HepG2 (cell line): ENCODE data around the gene ANKRD40CL. TPM values are rescaled to one million over a fixed set of nuclear protein-coding genes. Genes with fewer than 3 reads are reported as not detected.

Experiments
- E2F1 ChIP-seq: sonication (generic); formaldehyde crosslinking; IDR thresholded peaks from 2 replicates; pipeline ENCODE4 v1.5.0; 2020; ENCODE audit warnings: missing genetic modification reagents
- GTF2F1 ChIP-seq: fragments of 150-350 bp; IDR thresholded peaks from 2 replicates; pipeline ENCODE4 v1.6.1; 2014; ENCODE audit warnings: low read length
- HOXD1 ChIP-seq: sonication (generic); formaldehyde crosslinking; IDR thresholded peaks from 2 replicates; pipeline ENCODE4 v1.5.0; 2020; ENCODE audit warnings: missing genetic modification reagents
- KDM3A ChIP-seq: IDR thresholded peaks from 2 replicates; pipeline ENCODE4 v1.6.1; 2018; ENCODE audit warnings: low read depth, missing compliant biosample characterization
- MYC ChIP-seq: sonication (generic); formaldehyde crosslinking; IDR thresholded peaks from 2 replicates; pipeline ENCODE4 v1.9.0; 2021; ENCODE audit warnings: missing genetic modification reagents, borderline replicate concordance
- PHF20 ChIP-seq: sonication (generic); formaldehyde crosslinking; IDR thresholded peaks from 2 replicates; pipeline ENCODE4 v1.5.0; 2020; ENCODE audit warnings: mild to moderate bottlenecking, missing genetic modification reagents
- PHF5A ChIP-seq: IDR thresholded peaks from one replicate; pipeline ENCODE4 v1.6.1; 2018; ENCODE audit warnings: low read depth, missing genetic modification reagents; ENCODE audit not compliant: unreplicated experiment
- REL ChIP-seq: sonication (generic); formaldehyde crosslinking; conservative IDR thresholded peaks from 2 replicates; pipeline ENCODE4 v1.8.0; 2022; ENCODE audit warnings: mild to moderate bottlenecking, missing genetic modification reagents, moderate library complexity
- RFX1 ChIP-seq: fragments of 450-650 bp; IDR thresholded peaks from 2 replicates; pipeline ENCODE4 v1.6.1; 2017
- SOX13 ChIP-seq, 3 experiments: fragments of 450-650 bp in 1 of 3; sonication (generic) in 1 of 3; formaldehyde crosslinking in 1 of 3; IDR thresholded peaks in 2 of 3; conservative IDR thresholded peaks in 1 of 3; 2 replicates each; pipeline versions ENCODE4 v1.5.0 to v1.6.1; 2016 to 2020; ENCODE audit warnings: antibody characterized with exemption in 1 of 3, mild to moderate bottlenecking in 1 of 3, missing compliant biosample characterization in 1 of 3, missing genetic modification reagents in 1 of 3, moderate library complexity in 1 of 3
- SOX6 ChIP-seq, 2 experiments: fragments of 450-650 bp in 1 of 2; sonication (generic) in 1 of 2; formaldehyde crosslinking in 1 of 2; IDR thresholded peaks; 2 replicates each; pipeline versions ENCODE4 v1.4.0 to v1.6.1; 2017 to 2020; ENCODE audit warnings: antibody characterized with exemption in 1 of 2, mild to moderate bottlenecking in 1 of 2, missing genetic modification reagents in 1 of 2
- STAG1 ChIP-seq: sonication (generic); formaldehyde crosslinking; IDR thresholded peaks from 2 replicates; pipeline ENCODE4 v1.4.0; 2020; ENCODE audit warnings: missing genetic modification reagents
- TBX3 ChIP-seq: fragments of 450-650 bp; IDR thresholded peaks from 2 replicates; pipeline ENCODE4 v1.6.1; 2017; ENCODE audit warnings: antibody characterized with exemption, mild to moderate bottlenecking, inconsistent platforms, borderline replicate concordance
- TOE1 ChIP-seq: sonication (generic); formaldehyde crosslinking; IDR thresholded peaks from 2 replicates; pipeline ENCODE4 v1.4.0; 2020; ENCODE audit warnings: mild to moderate bottlenecking, missing genetic modification reagents
- ZKSCAN5 ChIP-seq: sonication (generic); formaldehyde crosslinking; IDR thresholded peaks from 2 replicates; pipeline ENCODE4 v1.5.1; 2020; ENCODE audit warnings: mild to moderate bottlenecking, missing genetic modification reagents
- ZNF160 ChIP-seq: sonication (generic); formaldehyde crosslinking; IDR thresholded peaks from 2 replicates; pipeline ENCODE4 v1.8.0; 2022; ENCODE audit warnings: mild to moderate bottlenecking, inconsistent platforms, missing genetic modification reagents
- ZNF207 ChIP-seq: fragments of 450-650 bp; IDR thresholded peaks from 2 replicates; pipeline ENCODE4 v1.6.1; 2016; ENCODE audit warnings: antibody characterized with exemption, borderline replicate concordance
- ZNF460 ChIP-seq: sonication (generic); formaldehyde crosslinking; IDR thresholded peaks from 2 replicates; pipeline ENCODE4 v1.5.1; 2020; ENCODE audit warnings: missing genetic modification reagents, mild to moderate bottlenecking, borderline replicate concordance
- ZNF629 ChIP-seq: sonication (generic); formaldehyde crosslinking; conservative IDR thresholded peaks from 2 replicates; pipeline ENCODE4 v1.5.0; 2020; ENCODE audit warnings: missing genetic modification reagents
- ZNF747 ChIP-seq: sonication (generic); formaldehyde crosslinking; IDR thresholded peaks from 2 replicates; pipeline ENCODE4 v1.8.1; 2023; ENCODE audit warnings: missing genetic modification reagents, mild to moderate bottlenecking, borderline replicate concordance
- ZNF83 ChIP-seq: sonication (generic); formaldehyde crosslinking; IDR thresholded peaks from 2 replicates; pipeline ENCODE4 v1.4.0; 2020; ENCODE audit warnings: missing genetic modification reagents, mild to moderate bottlenecking, borderline replicate concordance
- ZNF878 ChIP-seq: sonication (generic); formaldehyde crosslinking; IDR thresholded peaks from 2 replicates; pipeline ENCODE4 v1.8.1; 2023; ENCODE audit warnings: mild to moderate bottlenecking, missing genetic modification reagents, moderate library complexity
- polyA plus RNA-seq, 8 experiments: library from polyadenylated mRNA; depleted of rRNA in 3 of 8; stranded (reverse) in 7 of 8; unstranded in 1 of 8; fragments of >200 nt; fragmentation: Illumina TruSeq in 4 of 8; extraction: Trizol in 4 of 8; gene quantifications; 2 replicates each; pipeline versions ENCODE4 v1.2.1 to v1.2.3, GENCODE V29; 2011 to 2016; ENCODE audit warnings: low read depth in 4 of 8, missing spikeins in 1 of 8, mixed read lengths in 1 of 8; ENCODE audit not compliant: insufficient read depth in 1 of 8
- total RNA-seq, 5 experiments: library from RNA; depleted of rRNA; stranded (reverse); fragments of >200 nt; fragmentation: Illumina TruSeq; extraction: Trizol; gene quantifications; 2 replicates each; pipeline ENCODE4 v1.2.3, GENCODE V29; 2016; ENCODE audit warnings: low read depth in 1 of 5
- TF ChIP-seq, protein P1 (sequence below): sonication (generic); formaldehyde crosslinking; conservative IDR thresholded peaks from 2 replicates; pipeline ENCODE4 v1.8.0; 2022; ENCODE audit warnings: low read depth, missing genetic modification reagents
- TF ChIP-seq, protein P2 (sequence below): sonication (generic); formaldehyde crosslinking; IDR thresholded peaks from 2 replicates; pipeline ENCODE4 v1.5.0; 2020; ENCODE audit warnings: missing genetic modification reagents
- TF ChIP-seq, protein P3 (sequence below): IDR thresholded peaks from 2 replicates; pipeline ENCODE4 v1.6.1; 2018; ENCODE audit warnings: missing genetic modification reagents

ANKRD40CL gene
- total and polyA plus RNA-seq, 2 of the 13 experiments (the other 11 are each of a cell fraction or from before 2014, with no cell fraction given), result 0.03 to 0.11 TPM

- TF ChIP-seq, protein P1, sequence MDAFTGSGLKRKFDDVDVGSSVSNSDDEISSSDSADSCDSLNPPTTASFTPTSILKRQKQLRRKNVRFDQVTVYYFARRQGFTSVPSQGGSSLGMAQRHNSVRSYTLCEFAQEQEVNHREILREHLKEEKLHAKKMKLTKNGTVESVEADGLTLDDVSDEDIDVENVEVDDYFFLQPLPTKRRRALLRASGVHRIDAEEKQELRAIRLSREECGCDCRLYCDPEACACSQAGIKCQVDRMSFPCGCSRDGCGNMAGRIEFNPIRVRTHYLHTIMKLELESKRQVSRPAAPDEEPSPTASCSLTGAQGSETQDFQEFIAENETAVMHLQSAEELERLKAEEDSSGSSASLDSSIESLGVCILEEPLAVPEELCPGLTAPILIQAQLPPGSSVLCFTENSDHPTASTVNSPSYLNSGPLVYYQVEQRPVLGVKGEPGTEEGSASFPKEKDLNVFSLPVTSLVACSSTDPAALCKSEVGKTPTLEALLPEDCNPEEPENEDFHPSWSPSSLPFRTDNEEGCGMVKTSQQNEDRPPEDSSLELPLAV, result peak; percentile 88; the same call in 1 of the 2 replicates
- peak; percentile 47; the same call in 1 of the 2 replicates for TF ChIP-seq ZNF878 (CRISPR knock-in tag)
- peak; percentile 32 for TF ChIP-seq ZNF629 (CRISPR knock-in tag)
- TF ChIP-seq GTF2F1, result peak; percentile 88
- TF ChIP-seq, protein P2, sequence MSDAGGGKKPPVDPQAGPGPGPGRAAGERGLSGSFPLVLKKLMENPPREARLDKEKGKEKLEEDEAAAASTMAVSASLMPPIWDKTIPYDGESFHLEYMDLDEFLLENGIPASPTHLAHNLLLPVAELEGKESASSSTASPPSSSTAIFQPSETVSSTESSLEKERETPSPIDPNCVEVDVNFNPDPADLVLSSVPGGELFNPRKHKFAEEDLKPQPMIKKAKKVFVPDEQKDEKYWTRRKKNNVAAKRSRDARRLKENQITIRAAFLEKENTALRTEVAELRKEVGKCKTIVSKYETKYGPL, result peak; percentile 10; the same call in 1 of the 2 replicates
- TF ChIP-seq SOX6 (IDR thresholded peaks at IDR 0.05), result no peak
- peak; percentile 47; the same call in 1 of the 2 replicates for TF ChIP-seq SOX6 (CRISPR knock-in tag; IDR thresholded peaks at IDR 0.05)
- TF ChIP-seq REL (CRISPR knock-in tag), result 0 out of 2 replicates have a peak, but pooled peaks have one; percentile 57
- peak; percentile 85 for TF ChIP-seq PHF20 (CRISPR knock-in tag)
- TF ChIP-seq KDM3A (CRISPR knock-in tag), result peak; percentile 63; the same call in 1 of the 2 replicates
- TF ChIP-seq ZNF160 (CRISPR knock-in tag), result peak; percentile 37; the same call in 1 of the 2 replicates
- TF ChIP-seq ZKSCAN5 (CRISPR knock-in tag), result 0 out of 2 replicates have a peak, but pooled peaks have one; percentile 27
- TF ChIP-seq HOXD1 (CRISPR knock-in tag), result 0 out of 2 replicates have a peak, but pooled peaks have one; percentile 69
- peak; percentile 95 for TF ChIP-seq MYC (CRISPR knock-in tag)
- no peak; the same call in 1 of the 2 replicates for TF ChIP-seq STAG1 (CRISPR knock-in tag)
- TF ChIP-seq ZNF207, result no peak
- TF ChIP-seq, protein P3, sequence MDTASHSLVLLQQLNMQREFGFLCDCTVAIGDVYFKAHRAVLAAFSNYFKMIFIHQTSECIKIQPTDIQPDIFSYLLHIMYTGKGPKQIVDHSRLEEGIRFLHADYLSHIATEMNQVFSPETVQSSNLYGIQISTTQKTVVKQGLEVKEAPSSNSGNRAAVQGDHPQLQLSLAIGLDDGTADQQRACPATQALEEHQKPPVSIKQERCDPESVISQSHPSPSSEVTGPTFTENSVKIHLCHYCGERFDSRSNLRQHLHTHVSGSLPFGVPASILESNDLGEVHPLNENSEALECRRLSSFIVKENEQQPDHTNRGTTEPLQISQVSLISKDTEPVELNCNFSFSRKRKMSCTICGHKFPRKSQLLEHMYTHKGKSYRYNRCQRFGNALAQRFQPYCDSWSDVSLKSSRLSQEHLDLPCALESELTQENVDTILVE (CRISPR knock-in tag), result peak; percentile 97
- peak; percentile 95; the same call in 1 of the 2 replicates for TF ChIP-seq ZNF747
- TF ChIP-seq E2F1, result peak; percentile 74; the same call in 1 of the 2 replicates
- peak; percentile 93 for TF ChIP-seq TOE1 (CRISPR knock-in tag)
- TF ChIP-seq PHF5A (CRISPR knock-in tag), result peak; percentile 68
- TF ChIP-seq ZNF460 (CRISPR knock-in tag), result peak; percentile 12
- no peak for TF ChIP-seq RFX1
- peak; percentile 37 for TF ChIP-seq TBX3
- no peak for TF ChIP-seq SOX13 (IDR thresholded peaks at IDR 0.05)
- peak in 1 of 2 experiments; percentile 71; a peak in 1 of 4 replicates for TF ChIP-seq SOX13 (CRISPR knock-in tag; conservative IDR thresholded peaks at IDR 0.05 in 1 of 2, IDR thresholded peaks at IDR 0.05 in 1 of 2)
- TF ChIP-seq ZNF83 (CRISPR knock-in tag), result no peak; the same call in 1 of the 2 replicates
Measured at GRCh38 chr17:50719144-50719923, 48.0 kb downstream of the ANKRD40CL start, which contains the start of gene LUC7L3 (continued).
